ENCODE data around the gene LRRC74A.

The LRRC74A gene

DNA sequence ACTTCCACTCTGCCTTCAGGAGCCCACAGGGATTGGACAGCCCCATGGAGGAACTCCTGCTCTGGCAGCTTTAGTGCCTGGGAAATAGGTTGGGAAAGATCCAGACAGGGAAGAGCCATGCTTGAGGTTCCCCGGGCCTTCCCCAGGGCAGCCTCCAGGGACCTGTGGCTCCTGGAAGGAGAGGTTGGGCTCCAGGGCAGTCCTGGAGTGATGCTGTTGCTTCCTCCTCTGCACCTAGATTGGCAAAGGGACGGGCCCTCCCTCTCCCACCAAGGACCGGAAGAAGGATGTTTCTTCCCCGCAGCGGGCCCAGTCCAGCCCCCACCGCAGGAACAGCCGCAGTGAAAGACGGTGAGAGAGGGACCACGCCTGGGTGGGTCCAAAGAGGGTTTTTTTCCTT, 48.5 kb upstream of the LRRC74A start:
- TF ChIP-seq PPARA (CRISPR knock-in tag; IDR thresholded peaks at IDR 0.05; ENCODE audit: borderline replicate concordance) (no peak), TOX (CRISPR knock-in tag; IDR thresholded peaks at IDR 0.05; ENCODE audit: borderline replicate concordance) (no peak), TCF4 (CRISPR knock-in tag; IDR thresholded peaks at IDR 0.05; ENCODE audit: borderline replicate concordance) (no peak), OSR1 (CRISPR knock-in tag; IDR thresholded peaks at IDR 0.05) (no peak), CSDC2 (CRISPR knock-in tag; IDR thresholded peaks at IDR 0.05) (no peak), GLIS3 (CRISPR knock-in tag; IDR thresholded peaks at IDR 0.05) (no peak), ZC3H10 (CRISPR knock-in tag; IDR thresholded peaks at IDR 0.05) (no peak), ZFP30 (CRISPR knock-in tag; IDR thresholded peaks at IDR 0.05) (no peak), ZNF565 (CRISPR knock-in tag; conservative IDR thresholded peaks at IDR 0.05; ENCODE audit: low read depth) (no peak), ESRRG (CRISPR knock-in tag; IDR thresholded peaks at IDR 0.05) (no peak), ARNTL (CRISPR knock-in tag; IDR thresholded peaks at IDR 0.05; ENCODE audit: borderline replicate concordance, low read depth) (no peak), ZNF70 (CRISPR knock-in tag; IDR thresholded peaks at IDR 0.05) (no peak)
- TF ChIP-seq, protein P1, sequence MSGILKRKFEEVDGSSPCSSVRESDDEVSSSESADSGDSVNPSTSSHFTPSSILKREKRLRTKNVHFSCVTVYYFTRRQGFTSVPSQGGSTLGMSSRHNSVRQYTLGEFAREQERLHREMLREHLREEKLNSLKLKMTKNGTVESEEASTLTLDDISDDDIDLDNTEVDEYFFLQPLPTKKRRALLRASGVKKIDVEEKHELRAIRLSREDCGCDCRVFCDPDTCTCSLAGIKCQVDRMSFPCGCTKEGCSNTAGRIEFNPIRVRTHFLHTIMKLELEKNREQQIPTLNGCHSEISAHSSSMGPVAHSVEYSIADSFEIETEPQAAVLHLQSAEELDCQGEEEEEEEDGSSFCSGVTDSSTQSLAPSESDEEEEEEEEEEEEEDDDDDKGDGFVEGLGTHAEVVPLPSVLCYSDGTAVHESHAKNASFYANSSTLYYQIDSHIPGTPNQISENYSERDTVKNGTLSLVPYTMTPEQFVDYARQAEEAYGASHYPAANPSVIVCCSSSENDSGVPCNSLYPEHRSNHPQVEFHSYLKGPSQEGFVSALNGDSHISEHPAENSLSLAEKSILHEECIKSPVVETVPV (CRISPR knock-in tag; IDR thresholded peaks at IDR 0.05): no peak
- TF ChIP-seq, protein P2, sequence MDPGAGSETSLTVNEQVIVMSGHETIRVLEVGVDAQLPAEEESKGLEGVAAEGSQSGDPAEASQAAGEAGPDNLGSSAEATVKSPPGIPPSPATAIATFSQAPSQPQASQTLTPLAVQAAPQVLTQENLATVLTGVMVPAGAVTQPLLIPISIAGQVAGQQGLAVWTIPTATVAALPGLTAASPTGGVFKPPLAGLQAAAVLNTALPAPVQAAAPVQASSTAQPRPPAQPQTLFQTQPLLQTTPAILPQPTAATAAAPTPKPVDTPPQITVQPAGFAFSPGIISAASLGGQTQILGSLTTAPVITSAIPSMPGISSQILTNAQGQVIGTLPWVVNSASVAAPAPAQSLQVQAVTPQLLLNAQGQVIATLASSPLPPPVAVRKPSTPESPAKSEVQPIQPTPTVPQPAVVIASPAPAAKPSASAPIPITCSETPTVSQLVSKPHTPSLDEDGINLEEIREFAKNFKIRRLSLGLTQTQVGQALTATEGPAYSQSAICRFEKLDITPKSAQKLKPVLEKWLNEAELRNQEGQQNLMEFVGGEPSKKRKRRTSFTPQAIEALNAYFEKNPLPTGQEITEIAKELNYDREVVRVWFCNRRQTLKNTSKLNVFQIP (CRISPR knock-in tag; IDR thresholded peaks at IDR 0.05; ENCODE audit: borderline replicate concordance, low read depth): no peak
- TF ChIP-seq, protein P3, sequence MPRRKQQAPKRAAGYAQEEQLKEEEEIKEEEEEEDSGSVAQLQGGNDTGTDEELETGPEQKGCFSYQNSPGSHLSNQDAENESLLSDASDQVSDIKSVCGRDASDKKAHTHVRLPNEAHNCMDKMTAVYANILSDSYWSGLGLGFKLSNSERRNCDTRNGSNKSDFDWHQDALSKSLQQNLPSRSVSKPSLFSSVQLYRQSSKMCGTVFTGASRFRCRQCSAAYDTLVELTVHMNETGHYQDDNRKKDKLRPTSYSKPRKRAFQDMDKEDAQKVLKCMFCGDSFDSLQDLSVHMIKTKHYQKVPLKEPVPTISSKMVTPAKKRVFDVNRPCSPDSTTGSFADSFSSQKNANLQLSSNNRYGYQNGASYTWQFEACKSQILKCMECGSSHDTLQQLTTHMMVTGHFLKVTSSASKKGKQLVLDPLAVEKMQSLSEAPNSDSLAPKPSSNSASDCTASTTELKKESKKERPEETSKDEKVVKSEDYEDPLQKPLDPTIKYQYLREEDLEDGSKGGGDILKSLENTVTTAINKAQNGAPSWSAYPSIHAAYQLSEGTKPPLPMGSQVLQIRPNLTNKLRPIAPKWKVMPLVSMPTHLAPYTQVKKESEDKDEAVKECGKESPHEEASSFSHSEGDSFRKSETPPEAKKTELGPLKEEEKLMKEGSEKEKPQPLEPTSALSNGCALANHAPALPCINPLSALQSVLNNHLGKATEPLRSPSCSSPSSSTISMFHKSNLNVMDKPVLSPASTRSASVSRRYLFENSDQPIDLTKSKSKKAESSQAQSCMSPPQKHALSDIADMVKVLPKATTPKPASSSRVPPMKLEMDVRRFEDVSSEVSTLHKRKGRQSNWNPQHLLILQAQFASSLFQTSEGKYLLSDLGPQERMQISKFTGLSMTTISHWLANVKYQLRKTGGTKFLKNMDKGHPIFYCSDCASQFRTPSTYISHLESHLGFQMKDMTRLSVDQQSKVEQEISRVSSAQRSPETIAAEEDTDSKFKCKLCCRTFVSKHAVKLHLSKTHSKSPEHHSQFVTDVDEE (CRISPR knock-in tag; IDR thresholded peaks at IDR 0.05): no peak

DNA sequence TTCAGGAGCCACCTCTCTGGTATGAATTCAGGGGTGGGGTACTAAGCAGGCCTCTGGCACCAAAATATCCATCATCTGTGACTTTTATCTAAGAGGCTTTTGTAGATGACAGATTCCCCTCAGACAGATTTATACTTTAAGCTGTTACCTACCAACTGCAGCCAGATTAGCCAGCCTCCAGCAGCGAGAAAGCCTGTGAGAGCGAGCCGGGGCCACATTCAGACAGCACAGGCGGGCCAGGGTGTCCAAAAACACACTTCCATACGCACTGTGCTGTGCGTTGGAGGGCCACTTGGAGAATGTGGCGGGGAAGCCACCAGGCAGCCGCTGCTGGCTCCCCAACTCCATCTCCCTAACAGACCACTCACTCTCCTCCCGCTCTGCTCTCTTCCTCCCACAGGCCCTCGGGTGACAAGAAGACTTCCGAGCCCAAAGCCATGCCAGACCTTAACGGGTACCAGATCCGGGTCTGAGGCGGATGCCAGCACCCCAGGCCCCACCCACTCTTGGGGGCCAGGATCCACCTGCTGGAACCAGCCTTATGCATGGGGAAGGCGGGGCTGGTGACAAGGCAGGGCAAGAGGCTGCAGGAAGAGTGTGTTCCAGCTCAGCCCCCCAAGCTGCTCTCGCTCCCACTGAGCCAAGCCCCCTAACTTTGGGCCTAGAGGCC, 47.5 kb upstream of the LRRC74A start:
- no peak for ATAC-seq
- TF ChIP-seq TCF4 (CRISPR knock-in tag; IDR thresholded peaks at IDR 0.05; ENCODE audit: borderline replicate concordance) (no peak), TOX (CRISPR knock-in tag; IDR thresholded peaks at IDR 0.05; ENCODE audit: borderline replicate concordance) (no peak), GLIS3 (CRISPR knock-in tag; IDR thresholded peaks at IDR 0.05) (no peak), ZC3H10 (CRISPR knock-in tag; IDR thresholded peaks at IDR 0.05) (no peak), CSDC2 (CRISPR knock-in tag; IDR thresholded peaks at IDR 0.05) (no peak), ZFP30 (CRISPR knock-in tag; IDR thresholded peaks at IDR 0.05) (no peak), ZNF70 (CRISPR knock-in tag; IDR thresholded peaks at IDR 0.05) (no peak), BACH2 (CRISPR knock-in tag; IDR thresholded peaks at IDR 0.05; ENCODE audit: borderline replicate concordance) (no peak), SNAI2 (CRISPR knock-in tag; IDR thresholded peaks at IDR 0.05) (no peak), ISL1 (CRISPR knock-in tag; IDR thresholded peaks at IDR 0.05) (no peak), ZFP3 (CRISPR knock-in tag; IDR thresholded peaks at IDR 0.05) (no peak), PPARA (CRISPR knock-in tag; IDR thresholded peaks at IDR 0.05; ENCODE audit: borderline replicate concordance) (no peak), OSR1 (CRISPR knock-in tag; IDR thresholded peaks at IDR 0.05) (no peak)
- TF ChIP-seq, protein P4, sequence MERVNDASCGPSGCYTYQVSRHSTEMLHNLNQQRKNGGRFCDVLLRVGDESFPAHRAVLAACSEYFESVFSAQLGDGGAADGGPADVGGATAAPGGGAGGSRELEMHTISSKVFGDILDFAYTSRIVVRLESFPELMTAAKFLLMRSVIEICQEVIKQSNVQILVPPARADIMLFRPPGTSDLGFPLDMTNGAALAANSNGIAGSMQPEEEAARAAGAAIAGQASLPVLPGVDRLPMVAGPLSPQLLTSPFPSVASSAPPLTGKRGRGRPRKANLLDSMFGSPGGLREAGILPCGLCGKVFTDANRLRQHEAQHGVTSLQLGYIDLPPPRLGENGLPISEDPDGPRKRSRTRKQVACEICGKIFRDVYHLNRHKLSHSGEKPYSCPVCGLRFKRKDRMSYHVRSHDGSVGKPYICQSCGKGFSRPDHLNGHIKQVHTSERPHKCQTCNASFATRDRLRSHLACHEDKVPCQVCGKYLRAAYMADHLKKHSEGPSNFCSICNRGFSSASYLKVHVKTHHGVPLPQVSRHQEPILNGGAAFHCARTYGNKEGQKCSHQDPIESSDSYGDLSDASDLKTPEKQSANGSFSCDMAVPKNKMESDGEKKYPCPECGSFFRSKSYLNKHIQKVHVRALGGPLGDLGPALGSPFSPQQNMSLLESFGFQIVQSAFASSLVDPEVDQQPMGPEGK (CRISPR knock-in tag; IDR thresholded peaks at IDR 0.05; ENCODE audit: borderline replicate concordance): no peak
- TF ChIP-seq, protein P1 (CRISPR knock-in tag; IDR thresholded peaks at IDR 0.05): no peak
- TF ChIP-seq, protein P5, sequence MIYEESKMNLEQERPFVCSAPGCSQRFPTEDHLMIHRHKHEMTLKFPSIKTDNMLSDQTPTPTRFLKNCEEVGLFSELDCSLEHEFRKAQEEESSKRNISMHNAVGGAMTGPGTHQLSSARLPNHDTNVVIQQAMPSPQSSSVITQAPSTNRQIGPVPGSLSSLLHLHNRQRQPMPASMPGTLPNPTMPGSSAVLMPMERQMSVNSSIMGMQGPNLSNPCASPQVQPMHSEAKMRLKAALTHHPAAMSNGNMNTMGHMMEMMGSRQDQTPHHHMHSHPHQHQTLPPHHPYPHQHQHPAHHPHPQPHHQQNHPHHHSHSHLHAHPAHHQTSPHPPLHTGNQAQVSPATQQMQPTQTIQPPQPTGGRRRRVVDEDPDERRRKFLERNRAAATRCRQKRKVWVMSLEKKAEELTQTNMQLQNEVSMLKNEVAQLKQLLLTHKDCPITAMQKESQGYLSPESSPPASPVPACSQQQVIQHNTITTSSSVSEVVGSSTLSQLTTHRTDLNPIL (CRISPR knock-in tag; IDR thresholded peaks at IDR 0.05; ENCODE audit: low read depth): no peak
- TF ChIP-seq, protein P3 (CRISPR knock-in tag; IDR thresholded peaks at IDR 0.05): no peak
- TF ChIP-seq, protein P2 (CRISPR knock-in tag; IDR thresholded peaks at IDR 0.05; ENCODE audit: borderline replicate concordance, low read depth): no peak

More for the DNA sequence above, 48.5 kb upstream of the LRRC74A start:
- ATAC-seq: no peak

Data from SK-N-SH treated with all-trans-retinoic acid at 6 μM for 48 hours (cell line).